GM23338 (cell line): ENCODE data around the gene ABCC5. TPM values are rescaled to one million over a fixed set of nuclear protein-coding genes. Genes with fewer than 3 reads are reported as not detected.

ENCODE experiments used
- ATAC-seq: fragments of 200-7000 bp; cut with Tn5 transposase; 3 replicates; pipeline ENCODE4 v1.9.1; 2020
- DNase-seq: peaks from one replicate; pipeline ENCODE4 v3.0.0-alpha.2; 2015; ENCODE audit warnings: low spot score
- H2AFZ ChIP-seq: fragments of 200-600 bp; sonication (generic); 2 replicates; pipeline ENCODE4 v1.8.0; 2016; ENCODE audit warnings: antibody characterized with exemption, mild to moderate bottlenecking, moderate library complexity
- H3F3A ChIP-seq: fragments of 200-600 bp; sonication (generic); replicated peaks from 2 replicates; pipeline ENCODE4 v1.8.0; 2017; ENCODE audit warnings: antibody characterized with exemption, mixed run types, low read depth
- H3K27ac ChIP-seq: fragments of 200-600 bp; sonication (generic); 2 replicates; pipeline ENCODE4 v1.6.1; 2016; ENCODE audit warnings: low read depth
- H3K27me3 ChIP-seq: fragments of 200-600 bp; sonication (generic); 2 replicates; pipeline ENCODE4 v1.8.0; 2016; ENCODE audit warnings: mild to moderate bottlenecking, mixed run types, moderate library complexity; ENCODE audit not compliant: insufficient read depth
- H3K36me3 ChIP-seq: fragments of 200-600 bp; sonication (generic); 2 replicates; pipeline ENCODE4 v1.8.0; 2016; ENCODE audit warnings: mild to moderate bottlenecking; ENCODE audit not compliant: insufficient read depth
- H3K4me1 ChIP-seq: fragments of 200-600 bp; sonication (generic); 2 replicates; pipeline ENCODE4 v1.8.0; 2016; ENCODE audit warnings: mild to moderate bottlenecking, moderate library complexity; ENCODE audit not compliant: insufficient read depth
- H3K4me2 ChIP-seq: fragments of 200-600 bp; sonication (generic); 2 replicates; pipeline ENCODE4 v1.7.1; 2017; ENCODE audit warnings: mixed run types
- H3K4me3 ChIP-seq: fragments of 200-600 bp; sonication (generic); 2 replicates; pipeline ENCODE4 v1.6.1; 2016; ENCODE audit warnings: mixed run types
- H3K79me2 ChIP-seq: fragments of 200-600 bp; sonication (generic); replicated peaks from 2 replicates; pipeline ENCODE4 v1.8.0; 2017; ENCODE audit warnings: mild to moderate bottlenecking; ENCODE audit not compliant: insufficient read depth
- H3K9me2 ChIP-seq: fragments of 200-600 bp; sonication (generic); 2 replicates; pipeline ENCODE4 v1.8.0; 2017; ENCODE audit not compliant: insufficient read depth
- H4K20me1 ChIP-seq: fragments of 200-600 bp; sonication (generic); replicated peaks from 2 replicates; pipeline ENCODE4 v1.8.0; 2017; ENCODE audit warnings: mild to moderate bottlenecking; ENCODE audit not compliant: insufficient read depth
- H3K27ac Mint-ChIP-seq: 2 replicates; pipeline ENCODE4 v1.8.0; 2020; ENCODE audit warnings: inconsistent platforms, mild to moderate bottlenecking, moderate library complexity, mixed read lengths
- H3K27me3 Mint-ChIP-seq: 3 replicates; pipeline ENCODE4 v1.8.0; 2022; ENCODE audit warnings: low read depth, mild to moderate bottlenecking, moderate library complexity, mixed read lengths, inconsistent platforms; ENCODE audit not compliant: insufficient read depth, poor library complexity
- H3K36me3 Mint-ChIP-seq: 3 replicates; pipeline ENCODE4 v1.8.0; 2021; ENCODE audit warnings: low read depth, mild to moderate bottlenecking, inconsistent platforms, moderate library complexity, mixed read lengths
- H3K4me1 Mint-ChIP-seq: 3 replicates; pipeline ENCODE4 v1.8.0; 2020; ENCODE audit warnings: mild to moderate bottlenecking, inconsistent platforms, mixed read lengths
- H3K4me3 Mint-ChIP-seq: 3 replicates; pipeline ENCODE4 v1.8.0; 2021; ENCODE audit warnings: moderate library complexity, mild to moderate bottlenecking, inconsistent platforms, mixed read lengths
- H3K9me3 Mint-ChIP-seq: 3 replicates; pipeline ENCODE4 v1.8.0; 2020; ENCODE audit warnings: moderate library complexity, mild to moderate bottlenecking, inconsistent platforms, mixed read lengths
- CREB1 ChIP-seq: fragments of 250-450 bp; sonication (Bioruptor Pico); IDR thresholded peaks from 2 replicates; pipeline ENCODE4 v1.5.0; 2020; ENCODE audit warnings: low read depth, mild to moderate bottlenecking, moderate library complexity
- CTCF ChIP-seq, 2 experiments: fragments of 200-600 bp in 1 of 2; sonication (generic) in 1 of 2; conservative IDR thresholded peaks; 2 replicates each; pipeline versions ENCODE4 v1.5.1 to v1.6.1; 2016 to 2017; ENCODE audit warnings: antibody characterized with exemption in 2 of 2, low read depth in 2 of 2, mild to moderate bottlenecking in 2 of 2, moderate library complexity in 1 of 2
- EZH2 ChIP-seq: fragments of 200-600 bp; sonication (generic); IDR thresholded peaks from one replicate; pipeline ENCODE4 v1.8.0; 2017; ENCODE audit warnings: antibody characterized with exemption, mild to moderate bottlenecking, low read depth; ENCODE audit not compliant: unreplicated experiment
- EZH2phosphoT487 ChIP-seq: fragments of 200-600 bp; sonication (generic); IDR thresholded peaks from one replicate; pipeline ENCODE4 v1.8.1; 2018; ENCODE audit warnings: antibody characterized with exemption; ENCODE audit not compliant: unreplicated experiment
- JUNB ChIP-seq: IDR thresholded peaks from one replicate; pipeline ENCODE4 v1.6.1; 2016; ENCODE audit warnings: antibody characterized with exemption; ENCODE audit not compliant: unreplicated experiment
- POLR2AphosphoS5 ChIP-seq: IDR thresholded peaks from 2 replicates; pipeline ENCODE4 v1.6.1; 2016; ENCODE audit warnings: antibody characterized with exemption, low read depth
- REST ChIP-seq: IDR thresholded peaks from one replicate; pipeline ENCODE4 v1.6.1; 2018; ENCODE audit warnings: antibody characterized with exemption; ENCODE audit not compliant: unreplicated experiment
- STAT1 ChIP-seq: IDR thresholded peaks from one replicate; pipeline ENCODE4 v1.6.1; 2016; ENCODE audit warnings: antibody characterized with exemption; ENCODE audit not compliant: unreplicated experiment
- ZNF114 ChIP-seq: fragments of 250-450 bp; sonication (Bioruptor Pico); IDR thresholded peaks from 2 replicates; pipeline ENCODE4 v1.5.0; 2020; ENCODE audit warnings: mild to moderate bottlenecking, moderate library complexity
- ZNF331 ChIP-seq: fragments of 250-450 bp; sonication (Bioruptor Pico); IDR thresholded peaks from 2 replicates; pipeline ENCODE4 v1.5.0; 2020; ENCODE audit warnings: low read depth, mild to moderate bottlenecking, moderate library complexity
- ZNF462 ChIP-seq: fragments of 250-450 bp; sonication (Bioruptor Pico); IDR thresholded peaks from 2 replicates; pipeline ENCODE4 v1.5.0; 2020; ENCODE audit warnings: mild to moderate bottlenecking, moderate library complexity
- polyA plus RNA-seq: library from polyadenylated mRNA; unstranded; fragments of >200 nt; fragmentation: Nextera tagmentation; extraction: Ambion mirVana; gene quantifications from 2 replicates; pipeline ENCODE4 v1.2.1, GENCODE V29; 2016
- total RNA-seq: library from RNA; depleted of rRNA; stranded (reverse); fragments of >200 nt; shearing (Covaris generic); gene quantifications from 2 replicates; pipeline ENCODE4 v1.2.3, GENCODE V29; 2014

Gene ABCC5
- total and polyA plus RNA-seq, 2 experiments from 2014 or later, result 14.0 to 39.9 TPM

- no peaks in the 10 kb centered on the region for H3F3A ChIP-seq
- peaks cover 5% of the 10 kb centered on the region; the same call in 1 of the 2 replicates for H4K20me1 ChIP-seq
- Mint-ChIP-seq H3K4me3 (no peak overlapping the region), H3K27ac (no peak overlapping the region), H3K27me3 (peaks cover 3% of the 10 kb centered on the region), H3K36me3 (peaks cover 36% of the 10 kb centered on the region), H3K4me1 (no peaks in the 10 kb centered on the region), H3K9me3 (no peaks in the 10 kb centered on the region)
- DNase-seq, result no peak
- no peaks in the 10 kb centered on the region for H3K9me2 ChIP-seq
- ATAC-seq, result no peak
- H3K4me3 ChIP-seq, result no peak overlapping the region
- H3K27ac ChIP-seq, result no peak overlapping the region
- H3K4me2 ChIP-seq, result no peak overlapping the region
- TF ChIP-seq EZH2phosphoT487, result no peak
- TF ChIP-seq CREB1 (CRISPR knock-in tag), result no peak
- TF ChIP-seq STAT1, result no peak
- no peak for TF ChIP-seq ZNF331 (CRISPR knock-in tag)
- no peak for TF ChIP-seq CTCF (conservative IDR thresholded peaks at IDR 0.05; ENCODE audit: low read depth in 2 of 2)
- no peaks in the 10 kb centered on the region for H3K27me3 ChIP-seq
- no peaks in the 10 kb centered on the region for H3K79me2 ChIP-seq
- no peak overlapping the region for H2AFZ ChIP-seq
- H3K36me3 ChIP-seq, result peaks cover 9% of the 10 kb centered on the region; the same call in 1 of the 2 replicates
- no peaks in the 10 kb centered on the region for H3K4me1 ChIP-seq
Observed at GRCh38 chr3:183922421-183922820, 95.3 kb downstream of the ABCC5 start.

DNA sequence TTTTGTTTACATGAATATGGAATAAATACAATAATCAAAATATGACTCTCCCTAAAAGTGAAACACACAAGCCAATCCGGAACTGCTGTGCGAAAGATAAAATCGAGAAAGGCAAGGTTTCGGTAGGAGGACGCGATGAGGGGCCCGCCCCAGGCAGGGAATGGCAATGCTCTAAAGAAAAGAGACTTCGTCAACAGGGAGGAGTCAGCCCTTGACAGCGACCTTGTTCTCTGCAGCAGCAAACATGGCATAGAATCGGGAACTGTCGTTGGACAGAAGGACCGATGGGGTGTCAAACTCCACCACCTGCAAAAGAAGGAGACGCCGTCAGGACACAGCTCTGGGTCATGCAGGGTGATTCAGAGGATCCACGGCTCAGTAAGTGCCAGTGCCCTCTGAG is 96.6 kb downstream of the ABCC5 start:
- H3K36me3 ChIP-seq, result peaks cover 9% of the 10 kb centered on the region; the same call in 1 of the 2 replicates
- DNase-seq (no peak), ATAC-seq (no peak)
- H3K9me3 Mint-ChIP-seq, result no peaks in the 10 kb centered on the region
- no peaks in the 10 kb centered on the region for H3K27me3 ChIP-seq
- H4K20me1 ChIP-seq, result peaks cover 5% of the 10 kb centered on the region; the same call in 1 of the 2 replicates
- H3K27ac ChIP-seq, result no peak overlapping the region
- H3K27ac Mint-ChIP-seq, result no peak overlapping the region
- no peak overlapping the region for H2AFZ ChIP-seq
- no peaks in the 10 kb centered on the region for H3K79me2 ChIP-seq
- H3F3A ChIP-seq, result no peaks in the 10 kb centered on the region
- H3K4me3 Mint-ChIP-seq, result no peak overlapping the region
- peaks cover 24% of the 10 kb centered on the region for H3K36me3 Mint-ChIP-seq
- H3K4me1 ChIP-seq, result no peaks in the 10 kb centered on the region
- H3K4me1 Mint-ChIP-seq, result no peaks in the 10 kb centered on the region
- H3K4me2 ChIP-seq, result no peak overlapping the region
- peaks cover 5% of the 10 kb centered on the region for H3K27me3 Mint-ChIP-seq
- H3K9me2 ChIP-seq, result no peaks in the 10 kb centered on the region
- H3K4me3 ChIP-seq, result no peak overlapping the region
- TF ChIP-seq ZNF462 (no peak), ZNF114 (CRISPR knock-in tag) (no peak), EZH2phosphoT487 (no peak), EZH2 (no peak), POLR2AphosphoS5 (no peak), REST (no peak), CREB1 (CRISPR knock-in tag) (no peak), JUNB (no peak), ZNF331 (CRISPR knock-in tag) (no peak)
